Heart left ventricle (tissue), 16 donors: ENCODE measurements around the gene MECP2. TPM values are rescaled to one million over a fixed set of nuclear protein-coding genes. Genes with fewer than 3 reads are reported as not detected.

ENCODE experiments used
- ATAC-seq, 4 donors: fragments of 200-7000 bp; cut with Tn5 transposase; one replicate each; pipeline ENCODE4 v1.9.1; 2020 to 2022; ENCODE audit warnings: moderate library complexity in 4 of 4, mild to moderate bottlenecking in 3 of 4, moderate number of reproducible peaks in 1 of 4
- DNase-seq, 5 donors: peaks; one replicate each; pipeline ENCODE4 v3.0.0-alpha.2; 2020
- H3K27ac ChIP-seq, 12 donors: fragments of 200-600 bp; sonication (generic) in 4 of 12; one replicate each; pipeline versions ENCODE4 v1.5.0 to v1.8.0; 2016 to 2022; ENCODE audit warnings: mild to moderate bottlenecking in 2 of 12
- H3K27me3 ChIP-seq, 9 donors: fragments of 200-600 bp; sonication (generic) in 2 of 9; one replicate each; pipeline versions ENCODE4 v1.5.1 to v1.8.0; 2016 to 2022; ENCODE audit warnings: mild to moderate bottlenecking in 3 of 9
- H3K36me3 ChIP-seq, 9 donors: fragments of 200-600 bp; sonication (generic) in 2 of 9; one replicate each; pipeline versions ENCODE4 v1.5.0 to v1.8.0; 2018 to 2022; ENCODE audit warnings: mild to moderate bottlenecking in 2 of 9
- H3K4me1 ChIP-seq, 12 donors: fragments of 200-600 bp; sonication (generic) in 4 of 12; one replicate each; pipeline versions ENCODE4 v1.5.0 to v1.8.0; 2016 to 2022; ENCODE audit warnings: mild to moderate bottlenecking in 3 of 12
- H3K4me3 ChIP-seq, 12 donors: fragments of 200-600 bp; sonication (generic) in 4 of 12; one replicate each; pipeline versions ENCODE4 v1.5.0 to v1.8.0; 2017 to 2022; ENCODE audit warnings: mild to moderate bottlenecking in 9 of 12, moderate library complexity in 4 of 12
- H3K9me3 ChIP-seq, 12 donors: fragments of 200-600 bp; sonication (generic) in 4 of 12; one replicate each; pipeline versions ENCODE4 v1.5.0 to v1.8.0; 2016 to 2022; ENCODE audit warnings: mild to moderate bottlenecking in 1 of 12
- POLR2A ChIP-seq, 2 donors: fragments of 450-650 bp; IDR thresholded peaks; one replicate each; pipeline ENCODE4 v1.6.1; 2017; ENCODE audit warnings: antibody characterized with exemption in 2 of 2, mild to moderate bottlenecking in 2 of 2, moderate library complexity in 2 of 2
- WGBS, 4 donors: extraction: QIAGEN DNeasy Blood & Tissue Kit in 2 of 4; methylation state at CpG; one replicate each; pipeline versions ENCODE4 v1.1.5 to v1.1.7; 2013 to 2018; 5-methylcytosine and 5-hydroxymethylcytosine counted together
- intact Hi-C, 10 donors: fragments of 100-400 bp; cut with DNase I; formaldehyde crosslinking; loops; one replicate each; pipeline versions ENCODE4 v1.11.1 to v1.14.2; 2022
- polyA plus RNA-seq, 2 donors: library from polyadenylated mRNA; stranded (reverse); fragments of 200-250 nt; gene quantifications; one replicate each; pipeline ENCODE4 v1.2.3, GENCODE V29; 2013
- total RNA-seq, 9 donors: library from RNA; depleted of rRNA in 2 of 9; stranded (reverse); fragments of >200 nt in 2 of 9; fragmentation: NEBNext Ultra II Directional in 3 of 9; extraction: Animal tissue kit (Norgen Biotek cat#: 25700) in 3 of 9; gene quantifications; one replicate each; pipeline versions ENCODE4 v1.1.0 to v1.2.4, GENCODE V29; 2016 to 2023
- TF ChIP-seq, protein P1 (sequence below), 12 donors: fragments of 200-600 bp; sonication (generic) in 4 of 12; IDR thresholded peaks; one replicate each; pipeline versions ENCODE4 v1.5.0 to v1.8.0; 2018 to 2022; ENCODE audit warnings: antibody characterized with exemption in 12 of 12, mild to moderate bottlenecking in 5 of 12
- donor health status: ischemic (EF 13 %, LVEDD 7.1; RV severe dilation, severe dysfunction).
- donor health status: healthy with polysubstance abuse.
- donor health status: DM: no; HTN: yes; CAD: no.
- donor health status: DM: no; HTN: no; CAD: no.
- donor health status: ischemic (EF 25% LVEDD 6.9; RV normal size, moderate dysfunction).
- donor health status: ischemic (EF 25% LVEDD 5.7; RV mildly dilated, moderate dysfunction).
- donor health status: healthy.
- donor health status: DM: yes; HTN: yes; CAD: no.
- donor health status: ischemic (EF 35%, LVEDD 5.7; RV mildly dilated, moderate dysfunction).
- donor health status: nonischemic (EF 11% LVEDD 7.7; RV severe dilation, severe dysfunction).
- donor health status: DM: yes; HTN: yes; CAD: no.
- donor health status: PGD.
- donor health status: ischemic (EF 29% LVEDD 5.4; RV normal size, mild dysfunction).
- donor health status: nonischemic (EF 23%, LVEDD 6.1; RV moderate dilation, normal function).

MECP2 gene
- total and polyA plus RNA-seq, 11 donors: 22.7 to 83.3 (median 33.6) TPM

DNA sequence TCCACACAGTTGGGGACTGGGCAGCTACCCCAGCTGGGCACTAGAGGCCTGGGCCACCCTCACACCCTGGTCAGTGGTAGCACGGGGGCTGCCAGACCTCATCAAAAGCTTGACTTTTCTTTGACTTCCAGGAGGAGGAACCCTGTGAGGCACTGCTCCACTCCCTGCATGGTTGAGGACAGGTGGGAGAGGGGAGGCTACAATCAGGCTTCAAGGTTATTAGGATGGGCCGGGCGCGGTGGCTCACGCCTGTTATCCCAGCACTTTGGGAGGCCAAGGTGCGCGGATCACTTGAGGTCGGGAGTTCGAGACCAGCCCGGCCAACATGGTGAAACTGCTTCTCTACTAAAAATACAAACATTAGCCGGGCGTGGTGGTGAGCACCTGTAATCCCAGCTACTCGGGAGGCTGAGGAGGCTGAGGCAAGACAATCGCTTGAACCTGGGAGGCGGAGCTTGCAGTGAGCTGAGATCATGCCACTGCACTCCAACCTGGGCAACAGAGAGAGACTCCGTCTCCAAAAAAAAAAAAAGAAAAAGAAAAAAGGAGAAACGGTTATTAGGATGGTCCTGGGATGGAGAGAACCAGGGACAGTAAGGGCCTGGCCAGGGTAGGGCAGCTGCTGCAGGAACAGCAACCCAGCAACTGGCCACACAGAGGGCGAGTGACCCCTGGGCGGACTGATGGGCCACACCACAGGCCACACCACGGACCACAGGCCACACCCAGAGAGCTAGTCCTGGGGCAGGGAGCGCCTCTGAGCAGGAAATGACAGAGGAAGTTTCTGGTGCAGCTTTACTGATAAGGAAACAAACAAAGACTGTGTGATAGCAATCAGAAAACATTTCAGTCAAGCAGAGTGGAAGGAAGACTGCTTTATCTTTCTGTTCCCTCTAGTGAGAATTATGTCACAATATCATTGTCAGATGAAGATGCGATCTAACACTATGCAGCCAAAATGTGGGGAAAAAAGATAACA is 26.0 kb upstream of the MECP2 start:
- peaks cover 0 to 23% (median 0%) of the 10 kb centered on the region in 12 donors for H3K4me1 ChIP-seq
- H3K4me3 ChIP-seq: no peak overlapping the region
- intact Hi-C loops: loop anchor here in 1 of 10 donors (2.0 kb wide), 1 partner anchor 73 kb away; no protein-coding TSS in a partner anchor
- 79 to 86% (median 81%) methylated on average over 21 to 22 of the region's 22 CpGs for WGBS, 4 donors
- peaks cover 0 to 5% (median 0%) of the 10 kb centered on the region in 12 donors for H3K9me3 ChIP-seq
- H3K27ac ChIP-seq: peak overlapping the region in 1 of 12 donors; percentile 25
- no peaks in the 10 kb centered on the region for H3K36me3 ChIP-seq
- peak; percentile 33 to 91 (median 76) for ATAC-seq
- peaks cover 0 to 31% (median 0%) of the 10 kb centered on the region in 9 donors for H3K27me3 ChIP-seq
- peak in 3 of 5 donors; percentile 31 to 40 (median 36) for DNase-seq
- TF ChIP-seq, protein P1, sequence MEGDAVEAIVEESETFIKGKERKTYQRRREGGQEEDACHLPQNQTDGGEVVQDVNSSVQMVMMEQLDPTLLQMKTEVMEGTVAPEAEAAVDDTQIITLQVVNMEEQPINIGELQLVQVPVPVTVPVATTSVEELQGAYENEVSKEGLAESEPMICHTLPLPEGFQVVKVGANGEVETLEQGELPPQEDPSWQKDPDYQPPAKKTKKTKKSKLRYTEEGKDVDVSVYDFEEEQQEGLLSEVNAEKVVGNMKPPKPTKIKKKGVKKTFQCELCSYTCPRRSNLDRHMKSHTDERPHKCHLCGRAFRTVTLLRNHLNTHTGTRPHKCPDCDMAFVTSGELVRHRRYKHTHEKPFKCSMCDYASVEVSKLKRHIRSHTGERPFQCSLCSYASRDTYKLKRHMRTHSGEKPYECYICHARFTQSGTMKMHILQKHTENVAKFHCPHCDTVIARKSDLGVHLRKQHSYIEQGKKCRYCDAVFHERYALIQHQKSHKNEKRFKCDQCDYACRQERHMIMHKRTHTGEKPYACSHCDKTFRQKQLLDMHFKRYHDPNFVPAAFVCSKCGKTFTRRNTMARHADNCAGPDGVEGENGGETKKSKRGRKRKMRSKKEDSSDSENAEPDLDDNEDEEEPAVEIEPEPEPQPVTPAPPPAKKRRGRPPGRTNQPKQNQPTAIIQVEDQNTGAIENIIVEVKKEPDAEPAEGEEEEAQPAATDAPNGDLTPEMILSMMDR (IDR thresholded peaks at IDR 0.05): no peak
- TF ChIP-seq POLR2A (IDR thresholded peaks at IDR 0.05): no peak

DNA sequence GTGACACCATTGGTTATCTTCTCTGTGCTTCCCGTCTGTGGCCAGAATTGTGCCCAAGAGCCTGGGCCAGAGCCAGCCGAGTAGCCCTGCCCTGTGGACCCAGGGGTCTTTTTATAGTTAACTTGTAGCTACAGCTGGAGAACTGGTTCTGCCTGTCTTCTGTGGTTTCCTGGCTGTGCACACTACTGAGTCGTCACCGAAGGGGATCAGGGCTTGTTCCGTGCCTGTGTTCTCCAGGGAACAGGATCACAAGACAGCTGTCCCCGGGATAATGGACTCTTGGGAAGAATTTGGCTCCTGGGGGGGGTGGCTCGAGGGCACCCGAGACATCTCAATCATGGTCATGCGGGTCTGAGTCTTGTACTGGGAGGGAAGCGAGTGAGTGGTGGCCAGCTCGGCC is 24.4 kb upstream of the MECP2 start:
- ATAC-seq (peak in 3 of 4 donors; percentile 16 to 41 (median 27)), DNase-seq (no peak)
- peaks cover 0 to 11% (median 0%) of the 10 kb centered on the region in 12 donors for H3K9me3 ChIP-seq
- intact Hi-C loops: no loop called here
- peaks cover 0 to 41% (median 0%) of the 10 kb centered on the region in 9 donors for H3K27me3 ChIP-seq
- WGBS, 4 donors: 41 to 70% (median 68%) methylated on average over 9 to 11 of the region's 11 CpGs
- H3K4me3 ChIP-seq: no peak overlapping the region
- H3K27ac ChIP-seq: peak overlapping the region in 4 of 12 donors; percentile 25 to 54 (median 38)
- H3K4me1 ChIP-seq: peaks cover 0 to 23% (median 0%) of the 10 kb centered on the region in 12 donors
- TF ChIP-seq, protein P1 (IDR thresholded peaks at IDR 0.05): no peak
- TF ChIP-seq POLR2A (IDR thresholded peaks at IDR 0.05): no peak
- no peaks in the 10 kb centered on the region for H3K36me3 ChIP-seq

DNA sequence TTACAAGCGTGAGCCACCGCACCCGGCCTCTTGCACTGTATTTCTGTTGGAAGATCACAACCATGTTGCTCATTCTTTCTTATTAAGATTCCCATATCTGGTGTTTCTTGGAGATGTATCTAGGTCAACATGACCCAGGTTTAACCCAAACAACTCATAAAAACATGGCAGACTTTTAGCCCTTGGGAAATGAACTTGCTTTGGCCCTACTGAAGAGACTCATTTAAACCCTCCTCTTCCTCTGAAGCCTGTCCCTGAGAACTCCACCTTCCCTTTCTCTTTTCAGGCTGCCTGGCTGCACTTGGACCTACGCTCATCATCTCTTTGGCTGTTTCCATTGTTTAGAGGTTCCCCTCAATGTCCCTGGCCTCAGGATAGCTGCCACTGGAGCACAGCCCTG is 23.7 kb upstream of the MECP2 start:
- peaks cover 0 to 38% (median 0%) of the 10 kb centered on the region in 9 donors for H3K27me3 ChIP-seq
- no peak overlapping the region for H3K4me3 ChIP-seq
- 73 to 92% (median 83%) methylated on average over 4 of the region's 4 CpGs for WGBS, 4 donors
- peaks cover 0 to 11% (median 0%) of the 10 kb centered on the region in 12 donors for H3K9me3 ChIP-seq
- no peak for ATAC-seq
- intact Hi-C loops: no loop called here
- H3K36me3 ChIP-seq: no peaks in the 10 kb centered on the region
- DNase-seq: no peak
- H3K4me1 ChIP-seq: peaks cover 0 to 23% (median 0%) of the 10 kb centered on the region in 12 donors
- peak overlapping the region in 7 of 12 donors; percentile 2 to 54 (median 25) for H3K27ac ChIP-seq
- TF ChIP-seq POLR2A (IDR thresholded peaks at IDR 0.05): no peak
- TF ChIP-seq, protein P1 (IDR thresholded peaks at IDR 0.05): no peak

GRCh38 chrX:154120567-154120966 is 23.1 kb upstream of the MECP2 start:
- Histone ChIP-seq H3K36me3 (no peaks in the 10 kb centered on the region), H3K9me3 (peaks cover 0 to 11% (median 0%) of the 10 kb centered on the region in 12 donors), H3K27me3 (peaks cover 0 to 35% (median 0%) of the 10 kb centered on the region in 9 donors), H3K27ac (no peak overlapping the region), H3K4me3 (no peak overlapping the region), H3K4me1 (peaks cover 0 to 23% (median 0%) of the 10 kb centered on the region in 12 donors)
- intact Hi-C loops: no loop called here
- DNase-seq (no peak), ATAC-seq (no peak)
- WGBS, 4 donors: 76 to 97% (median 87%) methylated on average over 3 of the region's 3 CpGs
- TF ChIP-seq, protein P1 (IDR thresholded peaks at IDR 0.05): no peak
- TF ChIP-seq POLR2A (IDR thresholded peaks at IDR 0.05): no peak
